Effector CD4-positive, alpha-beta T cell (primary cell): Measurements from ENCODE around the gene BMAL1.
A peak's percentile ranks its signal among the peaks of the same experiment; 100 is the strongest.

Experiments
- DNase-seq: peaks from one replicate; pipeline ENCODE4 v3.0.0-alpha.2; 2020

BMAL1 gene

DNA sequence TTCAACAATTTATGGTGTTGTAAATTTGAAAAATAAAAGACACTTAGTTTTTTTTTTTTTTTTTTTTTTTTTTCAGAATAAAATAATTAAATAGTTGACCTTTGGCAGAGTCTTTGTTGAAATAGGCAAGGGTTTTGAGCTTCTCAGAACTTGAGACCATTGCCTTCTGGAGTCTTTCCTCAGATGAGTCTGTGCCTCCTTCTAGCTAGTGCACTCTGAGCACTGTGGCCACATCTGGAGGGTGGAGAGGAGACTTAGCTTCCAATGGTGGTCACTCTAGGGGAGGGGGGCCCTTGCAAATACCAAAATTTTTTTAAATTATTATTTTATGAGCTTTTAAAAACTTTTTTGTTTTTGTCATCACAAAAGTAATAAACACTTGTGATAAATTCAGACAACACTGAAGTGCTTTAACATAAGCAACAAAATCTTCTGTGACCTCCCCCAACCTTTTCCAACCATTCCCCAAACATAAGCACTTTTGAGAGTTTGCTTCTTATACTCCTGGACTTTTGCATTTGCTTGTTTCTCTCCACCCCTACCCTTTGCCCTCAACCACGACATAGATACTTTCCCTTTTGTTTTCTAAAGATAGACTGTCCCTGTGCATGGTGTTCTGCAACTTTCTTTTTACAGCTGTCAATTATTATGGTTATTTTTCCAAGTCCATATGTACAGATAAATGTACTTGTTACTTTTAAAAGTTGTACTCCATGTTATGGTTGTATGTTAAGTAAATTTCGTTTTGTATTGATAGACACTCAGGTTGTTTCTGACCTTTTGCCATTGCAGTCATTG, 41.1 kb downstream of the BMAL1 start:
- no peak for DNase-seq

- DNase-seq, result no peak
Measured at GRCh38 chr11:13320688-13321087, 43.1 kb downstream of the BMAL1 start.

DNA sequence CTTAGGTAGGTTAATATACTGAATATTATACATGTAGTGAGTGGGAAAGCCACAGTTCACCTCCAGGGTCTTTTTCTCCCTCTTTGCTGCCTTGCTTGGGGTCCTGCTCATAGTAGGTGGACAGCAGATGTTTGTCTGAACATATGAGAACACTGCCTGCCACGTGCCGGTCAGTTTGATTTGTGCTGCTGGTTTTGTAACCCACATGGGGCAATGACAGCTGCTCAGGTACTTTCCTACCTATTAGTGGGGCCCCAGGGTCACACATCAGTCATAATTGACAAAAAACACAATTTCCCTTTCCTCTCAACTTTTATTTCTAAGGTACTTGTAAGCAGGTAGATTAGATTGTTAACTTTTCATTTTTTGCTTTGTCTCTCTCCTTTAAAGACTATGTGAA, 43.8 kb downstream of the BMAL1 start:
- no peak for DNase-seq

DNA sequence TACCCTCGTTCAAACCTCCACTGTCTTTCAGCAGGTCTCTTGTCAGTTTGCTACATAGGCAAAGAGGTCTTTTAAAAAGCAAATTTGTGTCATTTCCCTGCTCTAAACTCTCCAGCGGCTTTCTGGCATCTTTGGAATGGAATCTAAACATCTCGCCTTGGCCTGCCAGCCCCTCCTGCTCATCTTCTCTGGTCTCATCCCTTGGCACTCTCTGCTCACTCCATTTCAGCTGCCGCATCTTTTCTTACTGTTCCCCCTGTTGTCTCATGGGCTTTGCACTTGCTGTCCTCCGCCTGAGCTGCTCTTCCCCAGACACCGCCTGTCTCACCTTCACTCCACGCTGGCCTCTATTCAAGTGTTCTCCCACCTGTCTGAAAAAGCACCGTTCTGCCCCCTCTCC, 46.6 kb downstream of the BMAL1 start:
- DNase-seq, result no peak

- no peak for DNase-seq
Measured at GRCh38 chr11:13324709-13325108, 47.1 kb downstream of the BMAL1 start.

- no peak for DNase-seq
Measured at GRCh38 chr11:13327421-13327820, 49.8 kb downstream of the BMAL1 start.

DNA sequence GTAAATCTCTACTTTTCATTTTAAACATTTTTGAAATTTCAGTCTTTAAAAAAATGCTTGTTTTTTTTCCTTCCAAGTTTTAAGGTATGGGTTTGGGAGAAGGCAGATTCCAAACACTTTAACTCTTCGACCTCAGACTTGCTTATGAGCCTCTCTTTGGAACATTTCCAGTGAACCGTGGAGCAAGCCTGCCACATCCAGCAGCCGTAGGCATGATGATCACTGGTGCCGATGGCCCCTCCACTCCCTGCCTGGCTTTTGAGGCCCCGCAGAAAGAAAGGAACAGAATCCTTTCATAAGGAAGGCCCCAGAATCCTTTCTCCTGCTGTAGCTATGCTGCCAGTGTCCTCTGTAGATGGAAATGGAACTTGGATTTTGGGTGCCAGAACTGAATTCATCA, 50.7 kb downstream of the BMAL1 start:
- DNase-seq, result no peak

DNA sequence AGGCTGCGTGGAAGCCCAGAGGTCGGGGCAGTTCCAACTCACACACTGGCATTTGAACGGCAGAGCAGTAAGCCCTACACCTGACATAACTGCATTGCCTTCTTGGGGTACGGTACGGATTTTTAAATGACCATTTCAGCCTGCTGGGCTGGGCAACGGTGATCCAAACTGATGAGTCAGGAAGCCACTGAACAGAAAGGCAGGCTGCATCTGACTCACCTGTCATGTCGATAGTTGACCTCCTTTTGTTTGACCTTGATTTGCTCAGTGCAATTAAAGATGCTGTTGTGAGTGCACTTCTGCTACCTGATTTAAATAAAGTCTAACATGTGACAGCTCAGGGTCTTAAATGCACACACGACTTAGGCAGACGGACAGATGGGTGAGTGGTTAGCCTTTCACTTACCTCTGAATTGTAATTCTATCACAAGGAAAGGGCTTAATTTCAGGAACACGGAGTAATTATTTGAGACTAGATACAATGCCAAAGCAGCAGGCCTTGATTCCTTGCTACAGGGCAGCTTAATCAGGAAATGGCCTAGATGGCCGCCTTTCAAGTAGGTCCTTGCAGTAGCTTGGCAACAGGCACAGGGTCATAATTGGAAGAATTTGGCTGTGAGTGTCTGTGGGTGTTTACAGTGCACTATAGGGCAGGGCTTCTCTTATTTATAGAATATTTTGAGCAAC, 52.2 kb downstream of the BMAL1 start:
- no peak for DNase-seq

DNA sequence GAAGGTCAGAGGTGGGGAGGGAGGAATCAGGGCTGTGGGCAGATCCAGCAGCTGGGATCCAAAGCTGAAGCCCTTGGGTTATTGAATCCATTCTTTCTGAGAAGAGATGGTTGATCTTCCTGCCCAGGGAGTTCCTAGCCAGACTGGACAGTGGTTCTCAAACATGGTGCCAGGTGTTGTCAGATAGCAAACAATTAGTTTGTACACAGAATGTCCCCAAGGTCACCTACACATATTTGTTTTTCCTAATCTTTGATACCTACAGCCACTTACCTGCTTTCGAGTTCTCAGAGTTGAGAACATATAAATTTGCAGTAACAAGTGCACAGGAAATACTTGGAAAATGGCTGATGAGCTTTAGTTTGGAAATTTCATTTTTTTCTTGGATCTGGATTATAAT, 54.5 kb downstream of the BMAL1 start:
- no peak for DNase-seq

DNA sequence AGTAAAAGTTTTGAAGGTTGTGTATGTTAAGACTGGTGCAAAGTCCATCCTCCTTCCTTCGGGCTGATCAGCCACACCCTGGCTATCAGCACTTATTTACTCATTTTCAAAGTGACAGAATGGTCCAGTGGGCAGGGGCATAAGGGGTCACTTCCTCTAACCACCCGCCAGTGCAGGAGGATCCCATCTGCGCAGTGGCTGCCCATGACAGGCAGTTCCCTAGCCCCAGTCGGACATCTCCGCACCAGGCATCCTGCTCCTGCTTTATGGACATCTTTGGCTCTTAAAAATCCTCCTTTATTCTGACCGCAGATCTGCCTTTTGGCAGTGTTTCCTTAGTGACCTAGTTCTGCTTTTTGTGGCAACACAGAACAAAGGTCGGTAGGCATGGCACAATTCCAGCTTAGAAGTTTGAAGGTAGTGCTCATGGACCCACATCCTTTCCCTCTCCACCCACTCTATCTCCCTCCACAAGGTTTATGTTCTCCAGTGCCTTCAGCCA, 55.9 kb downstream of the BMAL1 start:
- DNase-seq, result no peak

DNA sequence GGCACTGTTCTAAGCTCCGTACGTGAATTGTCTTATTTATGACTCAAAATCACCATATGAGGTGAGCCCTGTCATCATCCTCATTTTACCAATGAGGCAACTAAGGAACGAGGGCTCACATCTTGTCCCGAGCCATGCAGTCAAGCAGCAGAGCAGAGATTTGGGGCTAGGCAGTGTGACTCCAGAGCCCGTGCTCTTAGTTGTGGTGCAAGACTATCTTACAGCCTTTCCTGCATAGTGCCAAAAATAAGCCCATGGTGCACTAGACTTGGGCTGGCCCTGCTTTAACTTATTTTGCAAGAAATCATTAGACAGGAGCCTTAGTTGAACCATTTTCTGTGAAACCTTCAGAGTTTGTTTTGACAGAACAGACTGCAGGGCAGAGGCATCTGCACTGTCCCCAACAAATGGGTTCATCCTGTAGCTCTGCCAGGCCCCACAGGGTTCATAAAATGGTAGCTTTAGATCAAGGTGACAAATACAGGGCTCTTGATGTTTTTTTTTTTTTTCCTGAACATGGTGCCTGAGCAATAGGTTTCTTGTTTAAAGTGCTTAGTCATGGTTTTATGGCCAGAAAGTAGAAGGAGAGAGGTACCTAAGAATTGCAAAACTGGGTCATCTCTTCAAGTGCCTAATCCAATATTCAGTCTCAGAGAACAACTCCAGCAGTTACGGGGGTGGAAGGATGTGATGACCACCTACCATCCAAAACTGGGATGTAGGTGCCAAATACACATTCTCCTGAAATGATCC, 56.6 kb downstream of the BMAL1 start:
- no peak for DNase-seq

DNA sequence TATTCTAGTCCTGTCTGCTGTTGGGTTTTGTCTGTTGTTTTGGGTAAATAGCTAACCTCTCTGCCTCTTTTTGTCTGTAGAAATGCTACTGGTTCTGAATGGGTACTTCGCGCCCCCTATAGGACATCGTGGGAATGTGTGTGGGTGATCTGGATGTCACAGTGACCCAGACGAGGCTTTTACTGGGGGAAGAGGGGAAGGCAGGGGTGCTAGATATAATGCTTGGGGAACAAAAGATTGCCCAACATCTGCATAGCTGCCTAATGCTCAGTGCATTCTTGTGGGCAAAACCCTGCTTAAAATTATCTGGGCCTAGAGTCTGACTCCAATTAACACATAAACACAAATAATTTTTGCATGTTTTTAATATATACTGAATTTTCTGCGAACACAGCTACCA, 57.7 kb downstream of the BMAL1 start:
- peak; percentile 58 for DNase-seq

- DNase-seq, result no peak
Measured at GRCh38 chr11:13336246-13336878, 58.8 kb downstream of the BMAL1 start.

GRCh38 chr11:13338019-13338426, 60.4 kb downstream of the BMAL1 start:
- no peak for DNase-seq

- DNase-seq, result no peak
Measured at GRCh38 chr11:13338427-13339069, 61.0 kb downstream of the BMAL1 start.

DNA sequence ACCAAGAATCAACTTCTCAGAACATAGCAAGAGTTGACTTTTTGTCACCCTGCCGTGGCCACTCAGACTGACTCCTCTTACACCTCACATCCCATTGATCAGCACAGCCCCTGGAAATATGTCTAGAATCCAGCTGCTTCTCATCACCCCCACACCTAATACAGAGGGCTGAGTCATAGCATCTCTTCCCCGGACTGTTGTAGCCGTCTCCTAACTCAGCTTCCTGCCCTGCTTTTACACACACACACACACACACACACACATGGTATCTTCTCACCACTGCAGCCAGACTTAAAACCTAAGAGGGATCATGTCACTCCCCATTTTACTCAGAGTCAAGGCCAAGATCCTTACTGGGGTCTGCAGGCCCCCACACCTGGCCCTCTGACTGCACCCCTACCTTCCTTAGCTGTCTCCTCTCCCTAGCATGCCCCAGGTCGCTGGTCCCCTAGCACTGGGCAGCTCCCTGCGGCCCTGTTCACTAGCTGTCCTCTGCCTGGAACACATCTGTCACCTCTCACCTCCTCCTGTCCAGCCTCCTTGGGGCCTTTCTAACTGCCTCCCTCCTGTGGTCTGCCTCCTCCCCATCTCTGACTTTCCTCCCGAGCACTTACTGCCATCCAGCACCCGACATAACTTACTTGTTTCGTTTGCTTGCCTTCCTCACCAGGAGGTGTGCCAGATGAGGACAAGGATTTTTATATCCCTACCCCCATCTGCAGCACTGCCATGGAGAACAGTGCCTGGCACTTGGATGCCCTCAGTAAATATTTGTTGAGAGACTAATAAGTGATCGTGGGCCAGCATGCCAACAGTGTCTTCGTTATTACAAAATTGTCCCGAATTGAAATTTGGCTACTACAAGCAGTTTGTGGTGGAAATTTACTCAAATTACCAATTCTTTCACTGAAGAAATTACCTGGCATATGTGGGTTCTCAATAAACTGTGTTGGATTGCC, 61.9 kb downstream of the BMAL1 start:
- DNase-seq, result no peak

- no peak for DNase-seq
Measured at GRCh38 chr11:13341026-13341425, 63.4 kb downstream of the BMAL1 start.

- DNase-seq, result no peak
Measured at GRCh38 chr11:13343067-13343466, 65.5 kb downstream of the BMAL1 start.

- DNase-seq, result peak; percentile 67
Measured at GRCh38 chr11:13343931-13344717, 66.5 kb downstream of the BMAL1 start.

GRCh38 chr11:13344818-13345217, 67.2 kb downstream of the BMAL1 start:
- no peak for DNase-seq
